Measurements from ENCODE around the gene TRIM46. TPM values are rescaled to one million over a fixed set of nuclear protein-coding genes. Genes with fewer than 3 reads are reported as not detected.
A peak's percentile ranks its signal among the peaks of the same experiment; 100 is the strongest.

TRIM46 gene
- total and polyA plus RNA-seq, 2 of the 13 experiments (the other 11 are each of a cell fraction or from before 2014, with no cell fraction given) = 0.04 to 0.09 TPM

GRCh38 chr1:155226910-155227260, 53.2 kb downstream of the TRIM46 start (continued):
- TF ChIP-seq ZBTB43 (CRISPR knock-in tag; conservative IDR thresholded peaks at IDR 0.05) (no peak), THRA (CRISPR knock-in tag; IDR thresholded peaks at IDR 0.05; ENCODE audit: borderline replicate concordance) (no peak), SP140L (CRISPR knock-in tag; IDR thresholded peaks at IDR 0.05; ENCODE audit: borderline replicate concordance) (no peak), SIX4 (CRISPR knock-in tag; IDR thresholded peaks at IDR 0.05) (no peak), ATF3 (CRISPR knock-in tag; IDR thresholded peaks at IDR 0.05) (no peak), MXI1 (IDR thresholded peaks at IDR 0.05; ENCODE audit: borderline replicate concordance, low read depth, low read length) (no peak), MTF2 (CRISPR knock-in tag; IDR thresholded peaks at IDR 0.05; ENCODE audit: borderline replicate concordance) (no peak), ZNF292 (CRISPR knock-in tag; IDR thresholded peaks at IDR 0.05; ENCODE audit: borderline replicate concordance, low read depth) (no peak), RARA (CRISPR knock-in tag; IDR thresholded peaks at IDR 0.05) (no peak), KLF16 (CRISPR knock-in tag; IDR thresholded peaks at IDR 0.05) (no peak), PLSCR1 (CRISPR knock-in tag; IDR thresholded peaks at IDR 0.05; ENCODE audit: borderline replicate concordance) (no peak), GABPA (IDR thresholded peaks at IDR 0.05; ENCODE audit: low read depth, low read length) (no peak), GABPA (CRISPR knock-in tag; IDR thresholded peaks at IDR 0.05; ENCODE audit: low read depth) (no peak), ZNF414 (CRISPR knock-in tag; IDR thresholded peaks at IDR 0.05) (no peak; the same call in 1 of the 2 replicates), ZNF781 (CRISPR knock-in tag; IDR thresholded peaks at IDR 0.05; ENCODE audit: borderline replicate concordance, not compliant biosample characterization) (no peak), ZNF777 (CRISPR knock-in tag; IDR thresholded peaks at IDR 0.05) (no peak; the same call in 1 of the 2 replicates), ZFP82 (CRISPR knock-in tag; IDR thresholded peaks at IDR 0.05; ENCODE audit: borderline replicate concordance) (no peak), POLR2G (IDR thresholded peaks at IDR 0.05; ENCODE audit: low read depth, low read length) (no peak), MZF1 (CRISPR knock-in tag; IDR thresholded peaks at IDR 0.05; ENCODE audit: borderline replicate concordance) (no peak), ARNT2 (CRISPR knock-in tag; IDR thresholded peaks at IDR 0.05; ENCODE audit: low read depth) (peak; percentile 26), ZNF713 (CRISPR knock-in tag; IDR thresholded peaks at IDR 0.05) (no peak), ZNF660 (CRISPR knock-in tag; IDR thresholded peaks at IDR 0.05; ENCODE audit: borderline replicate concordance, low read depth) (no peak), PCBP1 (IDR thresholded peaks at IDR 0.05; ENCODE audit: borderline replicate concordance, low read depth, low read length) (no peak), BATF2 (CRISPR knock-in tag; IDR thresholded peaks at IDR 0.05) (no peak)
